ENCODE data around the gene PTGDR2. TPM values are rescaled to one million over a fixed set of nuclear protein-coding genes. Genes with fewer than 3 reads are reported as not detected.
A peak's percentile ranks its signal among the peaks of the same experiment; 100 is the strongest.

Gene PTGDR2
- total and polyA plus RNA-seq, 4 donors, result 0.08 to 7.1 (median 0.32) TPM

GRCh38 chr11:60902625-60903024, 46.9 kb upstream of the PTGDR2 start:
- 87% methylated on average over 11 of the region's 11 CpGs for WGBS
- no peak overlapping the region for H3K9ac ChIP-seq (ENCODE audit: low read depth in 1 of 2, low read length in 2 of 2)

GRCh38 chr11:60900673-60901404, 45.1 kb upstream of the PTGDR2 start:
- peaks cover 0 to 37% (median 27%) of the 10 kb centered on the region in 4 donors for H3K4me1 ChIP-seq (ENCODE audit: control insufficient read depth in 4 of 4, insufficient read depth in 4 of 4, low read length in 3 of 4)
- DNase-seq (ENCODE audit: low spot score), result no peak
- no peak overlapping the region for H3K9ac ChIP-seq (ENCODE audit: low read depth in 1 of 2, low read length in 2 of 2)
- TF ChIP-seq CTCF (IDR thresholded peaks at IDR 0.05; ENCODE audit: low read depth, low read length, missing input control) (no peak), GABPA (IDR thresholded peaks at IDR 0.05 in 1 of 2, conservative IDR thresholded peaks at IDR 0.05 in 1 of 2) (no peak), FOXA1 (IDR thresholded peaks at IDR 0.05) (no peak)
- peaks cover 8 to 63% (median 54%) of the 10 kb centered on the region in 4 donors for H3K36me3 ChIP-seq (ENCODE audit: control insufficient read depth in 4 of 4, insufficient read depth in 3 of 4, low read depth in 1 of 4, low read length in 3 of 4)
- no peaks in the 10 kb centered on the region for H3K9me3 ChIP-seq (ENCODE audit: control insufficient read depth in 4 of 4, low read length in 3 of 4)
- WGBS, result 81% methylated on average over 13 of the region's 13 CpGs
- no peak overlapping the region for H3K27ac ChIP-seq (ENCODE audit: low read depth in 1 of 2, low read length in 2 of 2)
- no peak overlapping the region for H3K4me3 ChIP-seq (ENCODE audit: low read depth in 1 of 3, low read length in 3 of 3)
- H3K27me3 ChIP-seq (ENCODE audit: control insufficient read depth in 4 of 4, insufficient read depth in 4 of 4, low read length in 3 of 4), result no peaks in the 10 kb centered on the region

More at GRCh38 chr11:60902625-60903024, 46.9 kb upstream of the PTGDR2 start:
- Histone ChIP-seq H3K9me3 (ENCODE audit: control insufficient read depth in 4 of 4, low read length in 3 of 4) (no peaks in the 10 kb centered on the region), H3K27ac (ENCODE audit: low read depth in 1 of 2, low read length in 2 of 2) (no peak overlapping the region), H3K4me1 (ENCODE audit: control insufficient read depth in 4 of 4, insufficient read depth in 4 of 4, low read length in 3 of 4) (peaks cover 2 to 47% (median 29%) of the 10 kb centered on the region in 4 donors), H3K36me3 (ENCODE audit: control insufficient read depth in 4 of 4, insufficient read depth in 3 of 4, low read depth in 1 of 4, low read length in 3 of 4) (peaks cover 6 to 45% (median 38%) of the 10 kb centered on the region in 4 donors), H3K4me3 (ENCODE audit: low read depth in 1 of 3, low read length in 3 of 3) (no peak overlapping the region), H3K27me3 (ENCODE audit: control insufficient read depth in 4 of 4, insufficient read depth in 4 of 4, low read length in 3 of 4) (no peaks in the 10 kb centered on the region)
- TF ChIP-seq EGR1 (IDR thresholded peaks at IDR 0.05; ENCODE audit: low read depth in 2 of 2) (no peak), NR2F2 (IDR thresholded peaks at IDR 0.05) (no peak), HNF4G (IDR thresholded peaks at IDR 0.05) (no peak)
- DNase-seq (ENCODE audit: low spot score), result no peak

- WGBS, result 62% methylated on average over 4 of the region's 4 CpGs
- Histone ChIP-seq H3K27me3 (ENCODE audit: control insufficient read depth in 4 of 4, insufficient read depth in 4 of 4, low read length in 3 of 4) (no peaks in the 10 kb centered on the region), H3K27ac (ENCODE audit: low read depth in 1 of 2, low read length in 2 of 2) (no peak overlapping the region), H3K4me3 (ENCODE audit: low read depth in 1 of 3, low read length in 3 of 3) (no peak overlapping the region), H3K9me3 (ENCODE audit: control insufficient read depth in 4 of 4, low read length in 3 of 4) (no peaks in the 10 kb centered on the region), H3K4me1 (ENCODE audit: control insufficient read depth in 4 of 4, insufficient read depth in 4 of 4, low read length in 3 of 4) (peaks cover 0 to 29% (median 21%) of the 10 kb centered on the region in 4 donors), H3K36me3 (ENCODE audit: control insufficient read depth in 4 of 4, insufficient read depth in 3 of 4, low read depth in 1 of 4, low read length in 3 of 4) (peaks cover 8 to 71% (median 62%) of the 10 kb centered on the region in 4 donors), H3K9ac (ENCODE audit: low read depth in 1 of 2, low read length in 2 of 2) (no peak overlapping the region)
- no peak for DNase-seq (ENCODE audit: low spot score)
- TF ChIP-seq ATF3 (IDR thresholded peaks at IDR 0.05) (no peak), MAX (IDR thresholded peaks at IDR 0.05) (no peak), HNF4A (conservative IDR thresholded peaks at IDR 0.05) (peak in 1 of 2 donors; percentile 38)
Measured at GRCh38 chr11:60899977-60900376, 44.2 kb upstream of the PTGDR2 start.

Measured in liver (tissue), 9 donors.